CD1c-positive myeloid dendritic cell (primary cell): ENCODE data around the gene ACAP3.

ENCODE experiments used
- DNase-seq: peaks from one replicate; pipeline ENCODE4 v3.0.0-alpha.2; 2016; ENCODE audit errors: extremely low spot score

Gene ACAP3

GRCh38 chr1:1300352-1300739 lies 7.4 kb downstream of the ACAP3 start:
- no peak for DNase-seq

- no peak for DNase-seq
Observed at GRCh38 chr1:1299686-1300351, 7.9 kb downstream of the ACAP3 start.

- DNase-seq, result no peak
Observed at GRCh38 chr1:1298861-1299685, 8.7 kb downstream of the ACAP3 start.

GRCh38 chr1:1297802-1298424 lies 9.8 kb downstream of the ACAP3 start:
- DNase-seq, result no peak

GRCh38 chr1:1296070-1297061 lies 11.4 kb downstream of the ACAP3 start:
- DNase-seq, result no peak

GRCh38 chr1:1295154-1295923 lies 12.4 kb downstream of the ACAP3 start:
- no peak for DNase-seq

- DNase-seq, result no peak
Observed at GRCh38 chr1:1294250-1294890, 13.4 kb downstream of the ACAP3 start.

GRCh38 chr1:1293263-1294249 lies 14.2 kb downstream of the ACAP3 start:
- no peak for DNase-seq

GRCh38 chr1:1292851-1293250 lies 14.9 kb downstream of the ACAP3 start:
- DNase-seq, result no peak

- DNase-seq, result no peak
Observed at GRCh38 chr1:1292442-1292779, 15.3 kb downstream of the ACAP3 start.

GRCh38 chr1:1291548-1292441 lies 15.9 kb downstream of the ACAP3 start:
- DNase-seq, result peak; percentile 40

GRCh38 chr1:1291023-1291528 lies 16.7 kb downstream of the ACAP3 start:
- DNase-seq, result no peak

GRCh38 chr1:1290238-1290731 lies 17.4 kb downstream of the ACAP3 start:
- DNase-seq, result peak; percentile 57

- DNase-seq, result no peak
Observed at GRCh38 chr1:1287288-1288110, 20.2 kb downstream of the ACAP3 start.

- no peak for DNase-seq
Observed at GRCh38 chr1:1286313-1287261, 21.1 kb downstream of the ACAP3 start.
